Stomach (tissue), 4 donors: ENCODE results near the gene DGCR6L.
"Not testable (repeated sequence)": the region's sequence is repeated elsewhere in the genome, so short reads cannot be mapped to it uniquely, and the experiment has no call there.

Experiments
- EP300 ChIP-seq: sonication (generic); formaldehyde crosslinking; IDR thresholded peaks from one replicate; pipeline ENCODE4 v1.6.1; 2017; ENCODE audit warnings: antibody characterized with exemption
- POLR2AphosphoS5 ChIP-seq, 3 donors: sonication (generic); formaldehyde crosslinking; IDR thresholded peaks; one replicate each; pipeline ENCODE4 v1.6.1; 2016; ENCODE audit warnings: antibody characterized with exemption in 3 of 3
- TF ChIP-seq, protein P1 (sequence below), 7 experiments: fragments of 450-650 bp in 4 of 7; fragments of 200-600 bp in 3 of 7; sonication (generic) in 3 of 7; IDR thresholded peaks; one replicate each; pipeline ENCODE4 v1.5.1; 2016 to 2019; ENCODE audit warnings: antibody characterized with exemption in 7 of 7, control low read depth in 2 of 7, mild to moderate bottlenecking in 1 of 7

DNA sequence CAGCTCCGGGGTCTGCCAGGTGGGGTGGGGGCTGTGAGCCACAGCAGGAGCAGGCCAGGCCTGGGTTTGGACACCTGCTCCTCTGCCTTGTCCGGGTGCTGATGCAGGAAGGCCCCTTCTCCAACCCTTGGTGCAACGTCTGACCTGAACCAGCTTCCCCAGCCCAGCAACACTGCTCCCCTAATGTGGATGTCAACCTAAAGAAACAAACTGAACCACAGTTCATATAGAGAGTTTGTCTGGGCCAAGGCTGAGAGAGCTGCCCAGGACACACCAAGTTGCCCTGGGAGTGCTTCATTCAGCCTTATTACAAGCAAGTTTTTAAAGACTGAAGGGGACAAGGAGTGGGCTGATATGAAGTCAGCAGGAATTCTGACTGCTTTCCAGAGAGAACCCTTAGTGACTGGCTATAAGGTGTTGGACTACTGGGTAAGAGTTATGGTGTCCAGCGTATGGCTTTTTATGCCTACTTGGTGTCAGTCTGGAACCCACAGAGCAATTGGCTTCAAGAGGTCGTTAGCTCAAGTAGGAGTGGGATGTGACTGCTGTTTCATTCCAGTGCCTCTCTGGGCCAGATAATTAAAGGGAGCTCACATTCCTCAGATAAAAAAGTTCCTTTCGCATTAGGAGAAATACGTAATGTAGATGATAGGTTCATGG lies 1.8 kb upstream of the DGCR6L start:
- TF ChIP-seq POLR2AphosphoS5 (IDR thresholded peaks at IDR 0.05); EP300: not testable (repeated sequence)
- TF ChIP-seq, protein P1, sequence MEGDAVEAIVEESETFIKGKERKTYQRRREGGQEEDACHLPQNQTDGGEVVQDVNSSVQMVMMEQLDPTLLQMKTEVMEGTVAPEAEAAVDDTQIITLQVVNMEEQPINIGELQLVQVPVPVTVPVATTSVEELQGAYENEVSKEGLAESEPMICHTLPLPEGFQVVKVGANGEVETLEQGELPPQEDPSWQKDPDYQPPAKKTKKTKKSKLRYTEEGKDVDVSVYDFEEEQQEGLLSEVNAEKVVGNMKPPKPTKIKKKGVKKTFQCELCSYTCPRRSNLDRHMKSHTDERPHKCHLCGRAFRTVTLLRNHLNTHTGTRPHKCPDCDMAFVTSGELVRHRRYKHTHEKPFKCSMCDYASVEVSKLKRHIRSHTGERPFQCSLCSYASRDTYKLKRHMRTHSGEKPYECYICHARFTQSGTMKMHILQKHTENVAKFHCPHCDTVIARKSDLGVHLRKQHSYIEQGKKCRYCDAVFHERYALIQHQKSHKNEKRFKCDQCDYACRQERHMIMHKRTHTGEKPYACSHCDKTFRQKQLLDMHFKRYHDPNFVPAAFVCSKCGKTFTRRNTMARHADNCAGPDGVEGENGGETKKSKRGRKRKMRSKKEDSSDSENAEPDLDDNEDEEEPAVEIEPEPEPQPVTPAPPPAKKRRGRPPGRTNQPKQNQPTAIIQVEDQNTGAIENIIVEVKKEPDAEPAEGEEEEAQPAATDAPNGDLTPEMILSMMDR (IDR thresholded peaks at IDR 0.05) = not testable (repeated sequence)
